Islet of Langerhans (tissue), 1 donor: ENCODE data around the gene CTSS.
"Not testable (repeated sequence)": the region's sequence is repeated elsewhere in the genome, so short reads cannot be mapped to it uniquely, and the experiment has no call there.

Experiments
- FAIRE-seq: peaks from one replicate; lab custom pipeline; 2011; peaks lifted over from hg19 to GRCh38; lab: Jason Lieb, UNC

Gene CTSS

DNA sequence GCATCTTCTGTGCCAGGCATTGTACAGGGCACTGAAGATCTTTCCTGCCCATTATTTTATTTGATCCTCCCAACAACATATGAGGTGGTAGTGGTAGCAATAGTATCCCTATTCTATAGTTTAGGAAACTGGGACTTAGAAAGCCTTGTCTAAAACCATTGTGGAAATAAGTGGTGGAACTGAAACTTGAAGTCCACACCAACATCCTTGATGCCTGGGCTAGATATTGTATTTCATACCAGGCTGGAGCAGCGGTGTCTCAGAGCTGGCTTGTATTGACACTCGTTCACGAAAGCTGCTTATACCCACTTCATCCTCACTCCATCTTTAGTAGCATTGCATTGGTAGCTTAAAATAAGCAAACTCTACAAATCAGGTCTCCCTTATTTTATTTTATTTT is 9.7 kb upstream of the CTSS start:
- FAIRE-seq: no peak

DNA sequence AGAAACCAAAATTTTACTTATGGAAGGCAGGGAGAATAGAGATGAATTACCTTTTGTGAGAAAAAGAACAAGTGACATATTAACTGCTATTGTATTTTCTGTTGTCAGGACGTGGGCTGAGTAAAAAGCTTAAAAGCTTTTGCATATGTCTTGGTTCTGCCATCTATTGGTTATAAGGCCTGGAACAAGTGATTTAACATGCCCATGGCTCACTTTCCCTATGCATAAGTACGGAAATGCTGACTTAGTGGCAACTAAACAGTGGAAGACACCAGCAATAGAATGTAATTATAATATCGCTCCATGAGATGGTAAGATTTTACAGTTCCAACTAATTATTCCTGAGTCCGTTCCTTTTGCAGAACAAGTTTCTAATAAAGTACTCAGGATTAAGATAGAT is 6.7 kb upstream of the CTSS start:
- no peak for FAIRE-seq

GRCh38 chr1:150767704-150768103 is 2.1 kb upstream of the CTSS start:
- FAIRE-seq: not testable (repeated sequence)

DNA sequence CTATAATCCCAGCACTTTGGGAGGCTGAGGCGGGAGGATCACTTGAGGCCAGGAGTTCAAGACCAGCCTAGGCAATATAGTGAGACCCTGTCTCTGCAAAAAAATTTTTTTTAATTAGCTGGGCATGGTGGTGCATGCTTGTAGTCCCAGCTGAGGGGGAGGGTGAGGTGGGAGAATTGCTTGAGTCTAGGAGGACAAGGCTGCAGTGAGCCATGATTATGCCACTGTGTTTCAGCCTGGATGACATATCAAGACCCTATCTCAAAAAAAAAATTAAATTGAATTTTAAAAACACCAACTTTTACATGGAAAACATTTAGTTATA is 361 bp upstream of the CTSS start:
- not testable (repeated sequence) for FAIRE-seq

DNA sequence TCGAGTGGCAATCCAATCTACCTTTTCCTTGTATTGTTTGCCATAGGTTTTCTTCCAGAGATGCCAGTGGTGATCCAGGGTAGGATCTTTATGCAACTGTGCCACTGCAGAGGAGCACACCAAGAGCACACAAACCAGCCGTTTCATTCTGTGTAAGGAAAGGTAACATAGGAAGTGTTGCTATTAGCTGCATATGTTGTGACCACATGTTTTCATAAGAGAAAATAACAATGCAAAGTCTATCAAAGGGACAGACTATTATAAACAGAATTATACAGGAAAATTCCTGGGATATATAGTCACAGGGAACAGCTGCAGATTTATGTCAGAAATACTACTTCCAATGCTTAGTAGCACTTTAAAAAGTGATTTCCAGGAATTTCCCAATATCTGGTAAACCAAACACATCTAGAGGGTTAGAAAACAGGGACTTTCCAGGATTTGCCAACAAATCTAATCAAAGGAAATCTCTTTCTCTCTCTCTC is 919 bp downstream of the CTSS start:
- FAIRE-seq: no peak

DNA sequence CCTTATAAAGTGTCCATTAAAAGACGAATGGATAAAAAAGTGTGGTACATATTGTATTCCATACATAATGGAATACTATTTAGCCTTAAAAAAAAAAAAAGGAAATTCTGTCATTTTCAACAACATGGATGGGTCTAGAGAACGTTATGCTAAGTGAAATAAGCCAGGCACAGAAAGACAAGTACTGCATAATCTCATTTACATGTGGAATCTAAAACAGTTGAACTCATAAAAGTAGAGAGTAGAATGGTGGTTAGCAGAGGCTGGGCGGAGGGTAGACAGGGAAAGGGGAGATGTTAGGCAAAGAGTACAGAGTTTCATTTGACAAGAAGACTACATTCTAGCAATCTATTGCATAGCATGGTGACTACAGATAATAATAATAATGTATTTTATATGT is 2.6 kb downstream of the CTSS start:
- FAIRE-seq: no peak

DNA sequence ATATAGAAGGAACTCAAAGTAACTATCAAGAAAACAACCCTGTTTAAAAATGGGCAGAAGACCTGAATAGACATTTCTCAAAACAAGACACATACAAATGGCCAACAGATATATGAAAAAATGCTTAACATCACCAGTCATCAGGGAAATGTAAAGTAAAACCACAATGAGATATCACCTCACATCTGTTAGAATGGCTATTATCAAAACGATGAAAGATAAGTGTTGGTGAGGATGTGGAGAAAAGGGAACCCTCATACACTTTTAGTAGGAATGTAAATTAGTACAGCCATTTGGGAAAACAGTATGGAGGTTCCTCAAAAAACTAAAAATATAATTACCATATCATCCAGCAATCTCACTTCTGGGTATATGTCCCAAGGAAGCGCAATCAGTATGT is 3.0 kb downstream of the CTSS start:
- no peak for FAIRE-seq

- no peak for FAIRE-seq
Observed at GRCh38 chr1:150761801-150762200, 3.8 kb downstream of the CTSS start.

GRCh38 chr1:150760013-150760412 is 5.6 kb downstream of the CTSS start:
- FAIRE-seq: no peak

DNA sequence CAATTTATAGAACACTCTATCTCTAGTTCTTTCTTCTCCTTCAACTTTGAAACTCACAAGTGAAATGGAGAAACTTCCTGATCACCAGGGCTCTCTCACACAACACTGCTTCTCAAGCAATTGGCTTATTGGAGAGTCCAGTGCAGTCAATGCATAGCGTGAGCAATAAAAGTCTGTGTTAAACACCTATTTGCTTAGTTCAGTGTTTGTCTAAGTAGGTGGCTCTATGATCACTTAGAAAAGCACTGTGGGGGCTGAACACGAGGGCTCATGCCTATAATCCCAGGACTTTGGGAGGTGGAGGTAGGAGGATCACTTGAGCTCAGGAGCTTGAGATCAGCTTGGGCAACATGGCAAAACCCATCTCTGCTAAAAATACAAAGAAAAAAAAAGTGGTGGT is 12.2 kb downstream of the CTSS start:
- FAIRE-seq: no peak

GRCh38 chr1:150751443-150751842 is 14.1 kb downstream of the CTSS start:
- FAIRE-seq: no peak

- no peak for FAIRE-seq
Observed at GRCh38 chr1:150749720-150750311, 15.8 kb downstream of the CTSS start.

GRCh38 chr1:150748878-150749719 is 16.5 kb downstream of the CTSS start:
- no peak for FAIRE-seq

DNA sequence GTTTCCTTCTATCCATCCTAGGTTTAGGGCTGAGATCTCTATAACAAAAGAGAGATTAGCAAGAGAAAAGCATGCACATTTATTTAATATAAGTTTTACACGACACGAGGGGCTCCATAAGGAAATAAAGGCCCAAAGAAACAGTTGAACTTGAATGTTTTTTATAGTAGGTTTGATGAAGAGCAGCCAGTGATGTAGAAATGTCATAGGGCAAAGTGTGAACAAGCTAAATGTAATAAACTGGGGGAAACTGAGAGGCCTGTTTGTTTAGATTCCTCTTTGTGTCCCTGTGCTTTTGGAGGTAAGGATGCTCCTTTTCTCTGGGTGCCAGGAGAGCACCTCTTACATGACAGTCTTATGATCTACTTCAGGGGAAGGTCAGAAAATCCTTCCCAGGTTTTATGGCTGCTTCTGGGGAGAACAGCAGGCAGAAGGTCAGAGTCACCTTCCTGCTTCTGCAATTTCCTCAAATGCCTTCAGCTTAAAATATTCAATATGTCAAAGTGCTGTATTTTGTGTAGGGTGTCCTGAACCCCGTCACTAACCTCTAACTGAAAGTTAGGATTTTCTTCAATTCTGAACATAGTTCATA is 35.4 kb downstream of the CTSS start:
- FAIRE-seq: no peak

DNA sequence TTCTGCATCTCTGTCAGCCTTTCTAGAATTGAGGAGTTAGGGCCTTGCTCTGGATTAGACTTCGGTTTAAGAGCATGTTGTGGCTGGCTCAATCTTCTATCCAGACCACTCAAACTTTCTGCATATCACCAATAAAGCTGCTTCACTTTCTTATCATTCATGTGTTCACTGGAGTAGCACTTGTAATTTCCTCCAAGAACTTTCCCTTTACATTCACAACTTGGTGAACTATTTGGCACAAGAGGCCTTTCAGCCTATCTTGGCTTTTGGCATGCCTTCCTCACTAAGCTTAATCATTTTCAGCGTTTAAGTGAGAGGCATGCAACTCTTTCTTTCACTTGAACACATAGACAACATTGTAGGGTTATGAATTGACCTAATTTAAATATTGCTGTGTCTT is 41.2 kb downstream of the CTSS start:
- FAIRE-seq: no peak

DNA sequence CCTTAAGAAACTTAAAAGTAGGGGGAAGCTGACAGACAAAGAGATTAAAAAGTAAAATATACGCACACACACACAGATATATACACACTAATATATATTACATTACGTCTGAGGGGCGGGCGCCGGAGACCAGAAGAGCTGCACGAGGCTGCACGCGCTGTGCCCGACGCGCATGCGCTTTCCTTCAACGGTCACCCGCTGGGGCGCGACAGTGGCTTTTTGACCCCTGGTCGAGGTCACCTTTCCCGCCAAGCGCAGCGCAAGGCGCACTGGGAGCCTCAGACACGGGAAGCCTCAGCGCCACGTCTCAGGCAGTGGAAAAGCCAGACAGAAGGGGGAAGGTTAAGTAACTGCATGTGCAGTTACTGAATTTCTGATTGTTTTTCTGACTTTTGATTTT is 44.9 kb downstream of the CTSS start, which contains the start of gene HORMAD1:
TSS of gene HORMAD1 (minus strand) at position 193 of the 400 bp plus-strand sequence. CDS start 1,390 bp downstream, outside the sequence.
- FAIRE-seq: no peak

- FAIRE-seq: no peak
Observed at GRCh38 chr1:150720098-150720497, 45.5 kb downstream of the CTSS start.

- no peak for FAIRE-seq
Observed at GRCh38 chr1:150718225-150718891, 47.2 kb downstream of the CTSS start.

DNA sequence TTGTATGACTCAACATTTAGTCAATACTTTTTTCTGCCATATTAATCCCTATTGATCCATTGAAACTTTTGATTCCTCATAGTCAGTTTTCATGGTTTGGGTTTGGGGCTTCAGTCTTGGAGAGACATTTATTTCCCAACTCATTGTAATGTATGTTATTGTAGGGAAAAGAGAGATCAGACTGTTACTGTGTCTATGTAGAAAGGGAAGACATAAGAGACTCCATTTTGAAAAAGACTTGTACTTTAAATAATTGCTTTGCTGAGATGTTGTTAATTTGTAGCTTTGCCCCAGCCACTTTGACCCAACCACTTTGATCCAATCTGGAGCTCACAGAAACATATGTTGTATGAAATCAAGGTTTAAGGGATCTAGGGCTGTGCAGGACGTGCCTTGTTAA is 56.5 kb downstream of the CTSS start:
- FAIRE-seq: not testable (repeated sequence)

GRCh38 chr1:150708595-150708994 is 57.0 kb downstream of the CTSS start:
- no peak for FAIRE-seq

GRCh38 chr1:150706091-150706490 is 59.5 kb downstream of the CTSS start:
- no peak for FAIRE-seq

DNA sequence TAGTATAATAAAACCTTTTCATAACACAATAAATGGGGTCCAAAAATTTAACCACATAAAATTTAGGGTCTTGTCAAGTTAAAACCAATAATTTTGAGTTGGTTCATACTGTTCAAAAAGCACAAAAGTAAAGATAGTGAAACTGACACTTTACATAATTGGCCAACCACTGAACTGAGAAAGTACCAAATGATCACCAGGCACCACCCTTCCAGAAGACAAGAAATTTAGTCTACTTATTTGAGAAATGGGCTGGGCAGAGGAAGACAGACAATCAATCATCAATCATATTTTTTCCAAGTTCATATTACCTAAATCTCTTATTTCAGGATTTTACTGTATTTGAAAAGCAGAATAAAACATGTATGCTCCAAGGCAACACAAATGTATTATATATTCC is 62.2 kb downstream of the CTSS start:
- no peak for FAIRE-seq
